ENCODE data around the gene FER. TPM values are rescaled to one million over a fixed set of nuclear protein-coding genes. Genes with fewer than 3 reads are reported as not detected.
"Not testable (repeated sequence)": the region's sequence is repeated elsewhere in the genome, so short reads cannot be mapped to it uniquely, and the experiment has no call there.

FER gene
- total RNA-seq, 1 donor from 2014 or later = 25.4 TPM

DNA sequence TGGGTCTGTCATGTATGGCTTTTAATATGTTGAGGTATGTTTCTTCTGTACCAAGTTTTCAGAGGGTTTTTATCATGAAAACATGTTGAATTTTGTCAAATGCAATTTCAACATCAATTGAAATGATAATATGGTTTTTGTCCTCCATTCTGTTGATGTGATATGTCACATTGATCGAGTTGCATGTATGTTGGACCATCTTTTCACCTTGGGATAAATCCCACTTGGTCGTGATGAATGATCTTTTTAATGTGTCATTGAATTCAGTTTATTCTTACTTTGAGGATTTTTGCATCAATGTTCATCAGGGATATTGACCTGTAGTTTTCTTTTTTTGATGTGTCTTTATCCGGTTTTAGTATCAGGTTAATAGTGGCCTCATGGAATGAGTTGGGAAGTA, 373.5 kb downstream of the FER start:
- no peak for DNase-seq (ENCODE audit: low spot score)

DNA sequence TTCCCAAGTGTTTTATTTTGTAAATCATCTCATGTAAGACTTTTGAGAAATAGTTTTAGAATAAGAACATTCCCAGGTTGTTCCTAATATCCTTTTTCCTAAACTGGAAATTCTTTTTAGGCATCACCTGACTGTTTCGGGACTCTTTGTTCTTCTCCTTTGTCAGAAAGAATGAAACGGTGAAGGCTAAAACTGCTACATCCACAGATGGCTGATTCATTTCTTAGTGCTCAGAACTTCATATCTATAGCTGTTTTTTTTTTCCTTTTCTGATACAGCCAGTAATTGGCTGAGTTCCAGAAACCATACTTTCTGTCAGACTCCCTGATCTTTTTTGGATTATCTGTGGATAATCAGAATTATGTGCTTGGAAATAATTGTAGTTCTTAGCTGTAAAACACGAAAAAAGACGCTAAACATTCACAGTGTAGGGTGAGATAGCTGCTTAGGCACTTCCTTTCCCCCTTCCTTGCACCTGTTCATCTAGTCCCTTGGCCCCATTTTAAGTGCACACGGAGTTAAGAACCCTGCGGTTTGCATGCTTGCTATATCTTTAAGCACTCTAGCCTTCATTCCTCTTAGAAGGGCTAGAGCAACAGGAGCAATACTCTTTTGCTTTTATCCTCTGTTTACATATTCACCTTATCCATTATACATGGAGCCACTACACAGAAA, 378.2 kb downstream of the FER start:
- no peak for DNase-seq (ENCODE audit: low spot score)

DNA sequence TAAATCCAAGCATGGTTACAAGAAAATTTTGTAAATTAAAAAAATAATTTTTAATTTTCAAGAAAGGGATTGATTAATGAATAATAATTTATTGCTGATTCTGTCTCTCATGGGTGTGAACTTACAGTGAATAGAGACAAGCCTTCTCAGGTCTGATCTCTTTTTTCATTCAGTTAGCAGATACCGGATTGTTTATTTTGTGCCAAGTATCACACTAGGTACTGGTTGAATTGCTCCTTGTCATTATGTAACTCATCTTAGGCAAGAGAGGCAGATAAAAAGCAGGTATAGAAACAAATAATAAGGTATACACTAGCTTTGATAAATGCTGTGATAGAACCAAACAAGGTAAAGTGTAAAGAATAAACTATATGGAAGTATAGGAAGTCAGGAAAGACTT, 378.8 kb downstream of the FER start:
- DNase-seq (ENCODE audit: low spot score) = no peak

DNA sequence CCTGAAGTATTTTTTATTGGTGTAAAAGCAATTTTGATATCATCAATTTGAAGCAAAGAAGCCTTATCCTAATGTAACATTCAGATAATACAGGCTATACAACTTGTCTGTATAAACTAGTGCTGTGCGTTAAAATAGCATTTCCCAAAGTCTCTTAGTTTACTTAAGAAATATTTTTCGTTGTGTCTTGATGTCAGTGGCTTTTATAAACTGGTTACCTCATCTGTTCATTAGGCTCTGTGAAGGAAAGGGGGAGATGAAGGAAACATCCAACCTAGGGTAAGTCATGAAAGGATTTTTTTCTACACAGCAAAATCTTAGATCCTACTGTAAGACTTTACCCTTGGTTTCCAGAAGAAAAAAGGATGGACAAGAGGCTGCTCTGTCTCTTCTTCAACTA, 389.2 kb downstream of the FER start:
- no peak for DNase-seq (ENCODE audit: low spot score)

DNA sequence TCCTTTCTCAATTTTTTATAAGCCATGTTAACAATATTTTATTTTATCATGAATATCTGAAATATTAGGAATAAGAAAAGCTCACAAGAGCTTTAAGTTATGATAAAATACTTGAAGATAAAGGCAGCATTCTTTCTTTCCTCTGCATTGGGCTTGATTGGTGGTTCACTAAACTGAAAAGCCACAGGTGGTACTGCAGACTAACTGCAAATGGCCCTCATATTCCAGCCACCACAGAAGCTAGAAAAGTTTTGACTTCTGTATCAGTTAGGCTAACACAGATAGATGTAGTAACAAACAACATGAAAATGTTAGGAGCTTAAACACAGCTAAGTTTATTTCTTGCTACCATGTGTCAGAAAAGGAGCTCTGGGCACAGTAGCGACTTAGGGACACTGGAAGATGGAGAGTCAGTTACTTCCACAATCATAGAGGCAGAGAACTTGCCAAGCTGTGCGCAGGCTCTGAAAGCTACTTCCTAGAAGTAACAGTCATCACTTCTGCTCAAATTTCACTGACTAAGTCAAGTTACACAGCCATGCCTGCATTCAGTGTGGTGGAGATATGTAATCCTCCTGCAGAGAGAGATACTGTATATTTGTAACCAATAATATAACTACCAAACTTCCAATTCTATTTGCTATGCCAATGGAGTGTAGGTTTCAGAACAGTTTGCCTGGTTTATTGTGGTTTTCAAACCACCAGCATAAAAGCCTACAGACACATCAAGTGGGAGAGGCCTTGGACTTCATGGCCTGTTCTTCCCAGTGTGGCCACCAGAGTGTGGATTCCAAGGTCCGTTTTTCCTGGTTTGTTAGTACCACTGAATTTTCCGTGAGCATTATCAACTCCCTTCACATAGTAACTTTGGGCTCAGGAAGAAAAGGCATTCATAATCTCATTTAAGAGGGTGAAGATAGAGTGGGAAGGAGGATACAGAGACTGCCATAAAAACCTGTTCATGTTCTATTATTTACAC, 393.8 kb downstream of the FER start:
- no peak for DNase-seq (ENCODE audit: low spot score)

DNA sequence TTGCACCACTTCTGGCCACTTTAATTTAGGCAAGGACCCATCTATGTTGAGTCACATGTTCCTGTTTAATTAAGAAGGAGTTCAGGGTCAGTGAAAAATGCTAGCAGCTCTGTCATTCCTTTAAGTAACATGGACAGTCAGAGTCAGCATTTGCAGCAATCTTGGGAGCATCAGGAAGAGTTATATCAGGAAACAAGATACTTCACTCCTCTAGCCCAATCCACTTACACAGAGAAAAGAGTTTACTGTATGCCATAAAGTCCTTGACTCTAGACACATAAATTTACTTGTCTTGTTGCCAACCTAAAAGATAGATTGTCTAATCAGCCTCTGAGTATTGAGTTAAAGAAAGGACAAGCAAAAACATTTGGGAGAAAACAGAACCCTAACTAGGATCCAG, 395.3 kb downstream of the FER start:
- no peak for DNase-seq (ENCODE audit: low spot score)

DNA sequence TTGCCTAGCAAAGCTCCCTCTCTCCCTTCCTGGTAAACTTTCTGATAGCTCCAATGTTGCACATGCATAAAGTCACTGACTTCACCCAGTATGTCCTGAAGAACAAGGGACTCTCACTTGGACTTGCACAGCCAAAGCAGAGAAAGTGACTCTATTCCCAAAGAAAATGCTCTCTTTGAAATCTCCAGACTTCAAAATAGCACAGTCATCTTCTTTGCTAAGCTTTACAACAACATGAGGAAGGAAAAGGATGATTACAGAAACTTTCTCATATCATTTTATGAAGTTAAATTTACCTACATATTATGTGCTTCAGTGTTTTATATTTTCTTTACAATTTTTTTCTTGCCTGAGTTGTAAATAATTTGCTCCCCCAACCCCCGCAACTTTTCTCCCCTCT, 397.4 kb downstream of the FER start:
- no peak for DNase-seq (ENCODE audit: low spot score)

DNA sequence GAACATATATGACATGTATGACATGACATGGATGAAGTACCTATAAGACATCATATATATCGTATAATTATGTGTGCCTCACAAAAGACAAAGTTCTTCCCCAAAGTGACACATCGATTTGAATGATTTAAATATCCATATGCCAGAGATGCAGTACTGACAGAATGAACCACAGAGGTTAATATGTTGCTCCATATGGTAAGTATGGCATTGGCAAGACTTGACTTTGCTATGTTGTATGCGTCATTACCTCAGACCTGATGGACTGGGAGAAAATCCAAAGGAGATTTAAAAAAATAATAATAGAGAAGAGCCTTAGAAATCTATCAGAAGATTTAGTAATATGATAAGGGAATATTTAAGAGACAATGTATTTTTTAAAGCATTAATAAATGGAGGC, 398.9 kb downstream of the FER start:
- DNase-seq (ENCODE audit: low spot score) = no peak

DNA sequence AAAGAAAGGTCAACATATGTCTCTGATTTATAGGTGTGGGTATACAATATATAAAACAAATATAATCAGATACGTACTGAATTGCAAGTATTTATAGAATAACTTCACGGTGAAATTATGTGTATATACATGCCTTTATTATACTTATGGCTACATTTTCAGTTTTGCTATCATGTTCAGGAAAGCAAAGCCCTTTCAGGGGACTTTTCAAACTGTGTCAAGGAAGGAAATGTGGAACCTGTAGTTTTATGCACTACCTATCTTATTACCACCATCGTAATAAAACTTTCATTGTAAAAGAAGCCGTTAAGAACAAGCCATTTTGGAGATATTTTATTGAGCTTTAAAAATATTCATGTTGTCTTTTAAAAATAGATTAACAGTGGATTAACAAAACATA, 404.9 kb downstream of the FER start:
- DNase-seq (ENCODE audit: low spot score) = no peak

DNA sequence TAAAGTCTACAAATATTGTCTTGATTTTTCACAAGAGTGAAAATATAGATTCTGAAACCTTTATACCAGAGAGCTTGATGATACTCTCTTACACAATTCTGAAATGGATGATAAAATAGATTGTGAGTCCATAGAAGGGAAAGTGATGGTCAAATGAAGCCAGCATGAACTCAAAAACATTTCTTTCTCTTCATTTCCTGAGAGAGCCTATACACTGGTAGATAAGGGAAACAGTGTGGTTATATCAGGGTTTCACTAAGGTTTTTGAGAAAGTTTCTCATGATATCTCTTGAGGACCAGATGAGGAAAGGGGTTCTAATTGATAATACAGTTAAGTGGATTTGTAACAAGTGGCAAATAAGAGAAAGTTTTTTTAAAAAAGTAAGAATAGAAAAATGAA, 407.9 kb downstream of the FER start:
- no peak for DNase-seq (ENCODE audit: low spot score)

DNA sequence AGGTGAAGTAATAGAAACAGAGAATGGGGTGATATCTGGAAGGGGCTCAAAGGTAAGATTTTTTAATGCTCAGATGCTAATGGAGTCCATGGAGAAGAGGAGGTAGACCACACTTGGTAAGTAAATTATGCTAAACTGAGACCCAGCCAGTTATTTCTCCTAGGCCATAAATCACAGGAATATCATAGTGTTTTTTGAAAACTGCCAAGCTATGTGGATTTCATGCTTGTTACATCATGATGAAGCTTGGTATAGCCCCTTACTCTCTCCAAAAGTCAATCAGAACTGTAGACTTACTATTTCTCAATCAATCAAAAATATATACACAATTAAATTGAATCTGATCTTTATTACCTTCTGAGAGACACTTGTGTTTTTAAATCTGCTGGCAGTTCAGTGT, 409.2 kb downstream of the FER start:
- DNase-seq (ENCODE audit: low spot score) = no peak

DNA sequence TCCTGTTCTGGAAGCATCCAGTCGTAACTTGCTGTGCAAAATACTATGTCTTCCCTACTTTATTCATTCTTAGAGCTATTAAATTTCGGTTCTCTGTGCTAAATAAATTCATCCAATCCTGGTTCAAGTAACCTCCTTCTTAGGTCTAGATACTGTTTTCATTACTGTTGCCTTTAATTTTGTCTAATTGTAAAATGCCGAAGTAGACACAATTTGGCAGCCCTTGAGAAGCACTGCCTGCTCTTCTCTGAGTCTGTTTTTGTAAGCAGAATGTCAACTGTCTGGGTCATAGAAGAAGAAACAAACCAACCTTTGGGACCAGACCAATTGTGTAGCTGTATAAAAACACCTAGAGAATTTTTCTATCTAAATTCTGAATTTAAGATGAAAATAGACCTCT, 412.8 kb downstream of the FER start:
- DNase-seq (ENCODE audit: low spot score) = no peak

DNA sequence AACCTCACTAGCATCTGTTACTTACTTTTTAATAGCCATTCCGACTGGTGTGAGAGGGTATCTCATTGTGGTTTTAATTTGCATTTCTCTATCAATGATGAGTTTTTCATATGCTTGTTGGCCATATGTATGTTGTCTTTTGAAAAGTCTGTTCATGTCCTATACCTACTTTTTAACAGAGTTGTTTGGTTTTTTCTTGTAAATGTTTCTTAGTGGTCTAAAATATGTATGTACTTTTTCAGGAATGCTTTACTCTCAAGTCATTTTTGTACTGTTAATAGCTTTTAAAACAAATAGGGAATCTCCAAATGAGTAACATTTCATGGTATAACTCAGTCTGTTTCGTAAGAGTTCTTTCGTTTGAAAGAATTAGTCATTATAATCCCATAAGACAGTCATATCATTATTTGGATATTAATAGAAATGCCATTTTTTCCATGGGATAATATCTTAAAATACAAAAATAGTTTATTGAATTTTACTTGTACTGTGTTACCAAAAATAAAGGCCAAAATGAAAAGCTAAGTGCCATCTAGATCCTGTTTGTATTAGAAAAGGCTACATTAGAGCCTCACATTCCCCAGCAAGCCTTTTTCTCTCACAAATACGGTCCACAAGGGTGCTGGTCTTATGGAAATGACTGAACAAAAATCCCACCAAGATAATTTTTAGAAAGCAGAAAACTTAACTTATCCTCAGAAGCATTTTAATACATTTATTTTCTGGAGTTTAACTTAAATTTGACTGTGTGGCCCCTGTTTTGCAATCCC, 414.4 kb downstream of the FER start:
- DNase-seq (ENCODE audit: low spot score) = no peak

DNA sequence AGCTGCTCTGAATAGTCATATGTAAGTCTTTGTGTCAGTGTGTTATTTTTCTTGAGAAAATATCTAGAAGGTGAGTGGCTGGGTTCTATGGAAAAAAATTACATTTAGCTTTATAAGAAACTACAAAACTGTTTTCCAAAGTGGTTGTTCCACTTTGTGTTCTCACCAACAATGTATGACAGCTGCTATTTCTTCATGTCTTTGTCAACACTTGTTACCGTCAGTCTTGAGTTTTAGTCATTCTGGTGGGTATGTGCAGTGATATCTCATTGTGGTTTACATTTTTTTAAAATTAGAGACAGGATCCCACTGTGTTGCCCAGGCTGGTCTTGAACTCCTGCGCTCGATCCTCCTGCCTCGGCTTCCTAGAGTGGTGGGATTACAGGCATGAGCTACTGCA, 415.6 kb downstream of the FER start:
- DNase-seq (ENCODE audit: low spot score) = no peak

DNA sequence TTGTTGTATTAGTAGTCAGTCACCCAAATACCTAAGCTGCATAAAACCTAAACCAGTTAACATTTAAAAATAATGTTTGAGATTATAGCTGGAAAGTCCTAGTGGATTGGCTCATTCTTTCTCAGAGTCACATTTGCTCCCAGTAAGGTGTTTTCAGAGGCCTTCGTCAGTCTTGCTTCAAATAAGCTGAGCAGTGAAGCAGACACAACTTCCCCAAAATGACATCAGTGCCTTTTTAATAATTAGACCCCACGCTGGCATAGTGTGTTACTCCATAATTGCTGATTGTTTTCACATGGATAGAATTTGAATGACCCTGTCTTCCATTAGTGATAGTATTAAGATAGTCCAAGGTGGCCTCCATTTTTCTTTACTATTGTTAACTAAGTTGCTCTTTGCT, 416.3 kb downstream of the FER start:
- DNase-seq (ENCODE audit: low spot score) = no peak

DNA sequence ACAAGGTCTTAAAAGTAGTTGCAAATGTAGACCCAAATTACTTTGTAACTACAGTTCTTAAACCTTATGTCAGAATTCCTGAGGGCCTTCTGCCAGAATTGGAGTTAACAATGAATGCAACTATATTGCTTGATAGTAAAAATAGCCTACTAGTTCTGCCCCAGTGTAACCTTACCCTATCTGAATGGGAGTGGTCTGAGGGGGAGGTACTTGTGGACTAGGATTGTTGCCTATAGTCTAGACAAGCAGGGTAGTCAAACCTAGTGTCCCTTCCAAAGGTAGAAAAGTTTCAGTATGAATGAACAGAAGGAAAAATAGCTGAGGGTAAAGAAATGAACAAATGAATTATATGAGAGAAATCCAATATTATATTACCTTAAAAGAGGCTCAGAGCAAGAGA, 419.9 kb downstream of the FER start:
- DNase-seq (ENCODE audit: low spot score) = no peak

DNA sequence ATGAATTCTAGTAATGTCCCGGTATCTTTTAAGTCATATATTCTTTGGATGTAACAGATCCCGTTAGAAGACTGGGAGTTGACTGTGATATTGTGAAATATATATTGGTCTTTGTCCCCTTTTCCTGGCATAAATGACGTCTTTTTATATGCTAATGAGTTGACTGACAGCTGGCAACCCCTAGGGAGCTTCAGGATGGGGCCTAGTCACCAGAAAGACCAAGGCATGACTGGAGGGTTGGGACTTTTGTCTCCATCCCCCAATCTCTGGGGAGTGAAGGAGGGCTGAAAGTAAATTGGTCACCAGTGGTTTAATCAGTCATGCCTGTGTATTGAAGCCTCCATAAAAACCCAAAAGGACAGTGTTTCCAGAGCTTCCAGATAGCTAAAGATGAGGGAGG, 420.5 kb downstream of the FER start:
- DNase-seq (ENCODE audit: low spot score) = no peak

DNA sequence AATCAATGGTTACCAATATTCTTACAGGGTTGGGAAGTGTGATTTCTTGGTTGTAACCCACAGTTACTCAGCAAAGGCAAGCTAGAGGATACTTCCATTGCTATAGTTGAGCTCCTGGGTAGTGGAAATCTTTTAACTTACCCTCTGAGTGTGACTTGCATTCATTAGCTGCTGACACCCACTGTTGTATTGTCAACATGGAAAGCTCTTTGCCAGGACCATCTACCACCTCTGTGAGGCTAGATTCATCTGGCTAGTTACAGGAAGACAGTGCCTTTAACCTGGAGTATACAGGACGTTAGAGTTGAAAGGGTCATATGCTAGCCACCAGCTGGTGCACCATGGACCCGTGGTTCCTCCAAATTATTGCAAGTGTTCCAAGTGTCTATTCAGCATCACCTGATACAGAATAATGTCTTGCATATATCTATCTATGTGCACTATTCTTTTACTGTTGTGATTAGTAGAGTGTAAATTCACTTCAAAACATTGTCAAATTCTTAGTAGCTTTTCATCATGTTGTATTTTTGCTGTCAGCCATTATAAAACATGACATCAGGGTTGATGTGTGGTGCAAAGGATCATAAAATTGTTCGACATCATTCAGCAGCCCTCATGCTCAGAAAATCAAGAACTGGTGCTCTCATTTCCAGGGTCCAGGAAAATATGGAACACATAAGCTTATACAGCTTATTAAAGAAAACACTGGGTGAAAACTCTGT, 423.1 kb downstream of the FER start:
- DNase-seq (ENCODE audit: low spot score) = no peak

DNA sequence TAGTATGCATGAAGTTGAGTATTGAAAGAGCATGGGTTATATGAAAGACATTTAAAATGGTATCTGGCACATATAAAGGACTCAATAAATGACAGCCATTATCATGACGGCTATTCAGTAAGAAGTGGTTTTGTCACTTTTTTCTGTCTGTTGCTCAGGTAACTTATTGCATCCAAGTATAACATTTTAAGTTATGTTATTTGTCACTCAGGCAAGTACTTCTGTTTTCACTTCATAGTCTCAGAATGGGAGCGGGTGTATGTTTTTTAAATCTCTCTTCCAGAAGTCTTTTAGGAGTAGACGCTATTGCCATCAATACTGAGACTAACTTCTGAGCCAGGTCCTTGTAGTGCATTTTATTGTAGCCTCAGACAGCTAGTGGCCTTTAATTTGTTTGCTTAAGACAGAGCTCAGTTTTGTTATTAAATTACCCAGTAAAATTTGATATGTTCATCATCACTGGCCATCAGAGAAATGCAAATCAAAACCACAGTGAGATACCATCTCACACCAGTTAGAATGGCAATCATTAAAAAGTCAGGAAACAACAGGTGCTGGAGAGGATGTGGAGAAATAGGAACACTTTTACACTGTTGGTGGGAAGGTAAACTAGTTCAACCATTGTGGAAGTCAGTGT, 423.9 kb downstream of the FER start:
- DNase-seq (ENCODE audit: low spot score) = not testable (repeated sequence)

DNA sequence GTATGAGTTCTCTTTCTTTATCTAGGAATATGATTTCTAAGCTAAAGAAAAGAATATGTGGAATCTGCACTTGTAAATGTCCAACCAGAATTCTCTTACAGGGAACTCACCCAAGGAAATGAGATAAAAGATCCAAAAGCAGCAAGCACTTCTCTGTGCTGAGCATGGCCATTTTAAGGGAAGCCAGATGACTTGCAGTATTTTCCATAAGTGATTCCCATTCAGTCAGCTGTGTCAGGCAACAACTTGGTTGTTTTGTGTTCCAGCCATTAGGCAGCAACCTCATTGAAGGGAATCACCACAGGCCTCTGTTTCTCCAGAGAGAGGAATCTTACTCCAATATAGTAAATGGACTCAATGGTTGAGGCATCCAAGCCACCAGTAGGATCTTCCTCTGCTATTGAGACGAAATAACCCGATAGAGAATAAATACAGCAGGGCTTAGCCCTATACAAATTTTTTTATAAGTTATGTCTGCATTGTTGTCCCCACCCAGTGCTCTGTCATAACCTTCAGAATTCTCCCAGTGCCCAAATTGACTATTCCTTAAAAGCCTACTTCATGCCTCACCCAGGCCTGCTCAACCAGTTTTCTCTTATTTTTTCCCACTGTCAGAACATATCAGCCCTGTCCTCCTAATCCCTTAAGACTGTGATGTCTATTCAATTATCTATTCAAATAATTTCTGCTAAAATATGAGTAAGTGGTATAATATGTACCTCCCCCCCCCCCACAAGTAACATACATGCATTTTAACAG, 425.5 kb downstream of the FER start:
- DNase-seq (ENCODE audit: low spot score) = no peak

DNA sequence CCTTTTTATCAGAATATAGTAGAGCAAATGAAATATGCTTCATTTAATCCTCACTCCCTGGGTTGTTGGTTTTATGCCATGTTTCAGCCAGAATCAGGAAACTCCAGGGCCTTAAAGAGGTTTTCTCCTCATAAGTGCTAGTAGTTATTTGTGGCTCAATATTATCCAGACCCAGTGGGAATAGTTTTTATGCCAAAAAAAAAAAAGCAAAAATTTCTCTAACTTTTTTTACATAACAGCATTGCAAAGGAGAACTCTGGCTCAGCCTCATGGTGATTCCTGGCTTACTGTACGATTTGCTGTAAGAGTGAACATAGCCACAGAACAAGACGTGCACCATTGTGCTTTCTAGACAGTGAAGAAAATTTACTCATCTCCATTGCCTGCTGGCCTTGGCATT, 429.5 kb downstream of the FER start:
- DNase-seq (ENCODE audit: low spot score) = no peak
